ENCODE results near the gene ZC3HAV1L.

The ZC3HAV1L gene

DNA sequence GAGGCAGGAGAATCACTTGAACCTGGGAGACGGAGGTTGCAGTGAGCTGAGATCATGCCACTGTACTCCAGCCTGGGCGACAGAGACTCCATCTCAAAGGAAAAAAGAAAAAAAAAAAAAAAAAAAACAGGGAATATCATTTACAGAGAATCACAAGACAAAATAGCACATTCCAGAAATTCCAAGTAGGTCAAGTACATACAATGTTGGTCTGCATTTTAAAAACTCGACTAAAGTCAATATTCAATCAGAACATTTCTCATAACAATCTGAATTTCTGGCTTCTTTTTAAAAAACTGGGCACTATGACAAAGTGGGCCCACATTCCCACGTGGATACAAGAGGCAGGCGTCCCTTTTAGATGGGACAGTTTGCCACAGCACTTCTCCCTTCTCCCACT is 12.8 kb downstream of the ZC3HAV1L start:
- H3K4me3 ChIP-seq (ENCODE audit: low read depth, low read length), result no peak overlapping the region
- TF ChIP-seq, protein P1, sequence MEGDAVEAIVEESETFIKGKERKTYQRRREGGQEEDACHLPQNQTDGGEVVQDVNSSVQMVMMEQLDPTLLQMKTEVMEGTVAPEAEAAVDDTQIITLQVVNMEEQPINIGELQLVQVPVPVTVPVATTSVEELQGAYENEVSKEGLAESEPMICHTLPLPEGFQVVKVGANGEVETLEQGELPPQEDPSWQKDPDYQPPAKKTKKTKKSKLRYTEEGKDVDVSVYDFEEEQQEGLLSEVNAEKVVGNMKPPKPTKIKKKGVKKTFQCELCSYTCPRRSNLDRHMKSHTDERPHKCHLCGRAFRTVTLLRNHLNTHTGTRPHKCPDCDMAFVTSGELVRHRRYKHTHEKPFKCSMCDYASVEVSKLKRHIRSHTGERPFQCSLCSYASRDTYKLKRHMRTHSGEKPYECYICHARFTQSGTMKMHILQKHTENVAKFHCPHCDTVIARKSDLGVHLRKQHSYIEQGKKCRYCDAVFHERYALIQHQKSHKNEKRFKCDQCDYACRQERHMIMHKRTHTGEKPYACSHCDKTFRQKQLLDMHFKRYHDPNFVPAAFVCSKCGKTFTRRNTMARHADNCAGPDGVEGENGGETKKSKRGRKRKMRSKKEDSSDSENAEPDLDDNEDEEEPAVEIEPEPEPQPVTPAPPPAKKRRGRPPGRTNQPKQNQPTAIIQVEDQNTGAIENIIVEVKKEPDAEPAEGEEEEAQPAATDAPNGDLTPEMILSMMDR (IDR thresholded peaks at IDR 0.05; ENCODE audit: insufficient read depth, low read depth, low read length, missing control alignments), result no peak
- no peak for DNase-seq (ENCODE audit: low read depth)

DNA sequence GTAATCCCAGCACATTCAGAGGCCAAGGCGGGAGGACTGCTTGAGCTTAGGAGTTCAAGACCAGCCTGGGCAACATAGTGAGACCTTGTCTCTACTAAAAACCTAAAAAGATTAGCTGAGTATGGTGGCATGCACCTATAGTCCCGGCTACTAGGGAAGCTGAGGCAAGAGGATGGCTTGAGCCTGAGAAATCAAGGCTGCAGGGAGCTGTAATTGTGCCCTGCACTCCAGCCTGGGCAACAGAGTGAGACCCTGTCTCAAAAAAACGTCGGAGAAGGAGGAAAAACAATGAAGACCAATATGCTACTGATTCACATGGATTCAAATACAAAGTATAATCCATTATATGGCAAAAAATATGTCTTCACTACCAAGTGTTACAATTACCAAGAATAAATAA is 13.6 kb downstream of the ZC3HAV1L start:
- TF ChIP-seq, protein P1 (IDR thresholded peaks at IDR 0.05; ENCODE audit: insufficient read depth, low read depth, low read length, missing control alignments), result no peak
- H3K4me3 ChIP-seq (ENCODE audit: low read depth, low read length), result no peak overlapping the region
- DNase-seq (ENCODE audit: low read depth), result no peak

DNA sequence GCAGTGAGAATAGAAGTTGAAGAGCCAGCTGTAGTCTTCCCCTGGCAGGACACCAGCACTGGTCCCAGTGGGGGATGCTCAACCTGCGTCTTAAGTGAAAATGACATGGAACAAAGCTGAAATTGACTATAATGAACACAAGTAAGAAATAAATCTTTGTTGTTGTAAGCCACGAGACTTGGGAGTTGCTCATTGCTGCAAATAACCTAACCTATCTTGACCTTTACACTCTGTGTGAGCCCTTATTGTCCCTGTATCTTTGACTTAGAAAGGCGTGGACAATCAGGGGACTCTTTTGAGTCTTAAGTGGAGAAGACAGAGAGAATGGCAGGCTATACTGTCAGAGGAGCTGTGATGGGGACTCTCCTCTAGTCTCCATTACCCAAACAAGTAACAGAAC is 16.9 kb downstream of the ZC3HAV1L start:
- no peak overlapping the region for H3K4me3 ChIP-seq (ENCODE audit: low read depth, low read length)
- no peak for DNase-seq (ENCODE audit: low read depth)
- TF ChIP-seq, protein P1 (IDR thresholded peaks at IDR 0.05; ENCODE audit: insufficient read depth, low read depth, low read length, missing control alignments), result no peak

DNA sequence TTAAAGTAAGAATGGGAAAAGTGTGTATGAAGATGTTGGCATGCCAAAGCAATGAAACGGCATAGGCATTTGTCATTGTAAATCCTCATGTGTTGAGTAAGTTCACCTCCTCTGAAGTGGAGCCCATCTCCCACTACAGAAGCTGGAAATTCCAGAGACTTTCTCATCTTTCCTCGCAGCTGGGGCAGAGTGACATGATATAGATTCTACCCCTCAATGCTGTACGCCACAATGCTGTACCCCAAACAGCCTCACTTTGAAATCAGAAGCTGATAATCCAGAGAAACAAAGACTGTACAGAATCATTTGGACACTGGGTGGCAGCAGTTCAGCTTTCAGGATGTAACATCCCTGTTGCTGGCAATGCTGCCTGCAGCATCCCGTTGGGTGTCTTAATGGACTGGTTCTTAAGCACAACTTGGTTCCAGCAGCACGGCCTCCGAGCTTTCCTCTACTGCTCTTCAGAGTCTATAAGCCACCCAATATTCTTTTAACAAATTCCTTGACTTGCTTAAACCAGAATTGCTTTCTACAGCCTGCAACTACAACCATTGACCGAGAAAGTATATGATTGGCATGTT is 18.8 kb downstream of the ZC3HAV1L start:
- TF ChIP-seq, protein P1 (IDR thresholded peaks at IDR 0.05; ENCODE audit: insufficient read depth, low read depth, low read length, missing control alignments), result peak; percentile 67
- H3K4me3 ChIP-seq (ENCODE audit: low read depth, low read length), result no peak overlapping the region
- peak; percentile 78 for DNase-seq (ENCODE audit: low read depth)

DNA sequence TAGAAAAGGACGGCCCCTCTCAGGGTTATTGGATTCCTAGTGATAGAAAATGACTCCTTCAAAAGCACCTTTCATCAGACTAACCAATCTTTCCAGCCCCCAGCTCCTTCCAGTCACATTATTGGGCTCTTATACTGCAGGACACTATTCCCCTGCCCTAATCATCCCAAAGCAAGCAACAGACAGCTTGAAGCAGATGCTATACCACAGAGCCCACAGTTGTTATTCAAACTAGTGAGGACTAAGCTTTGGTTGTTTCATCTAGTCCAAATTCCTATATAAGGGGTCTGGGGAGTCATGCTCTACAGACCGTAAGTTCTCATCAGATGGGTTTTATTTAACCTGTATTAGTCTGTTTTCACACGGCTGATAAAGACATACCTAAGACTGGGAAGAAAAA is 24.5 kb downstream of the ZC3HAV1L start:
- TF ChIP-seq, protein P1 (IDR thresholded peaks at IDR 0.05; ENCODE audit: insufficient read depth, low read depth, low read length, missing control alignments), result no peak
- DNase-seq (ENCODE audit: low read depth), result no peak
- H3K4me3 ChIP-seq (ENCODE audit: low read depth, low read length), result no peak overlapping the region

DNA sequence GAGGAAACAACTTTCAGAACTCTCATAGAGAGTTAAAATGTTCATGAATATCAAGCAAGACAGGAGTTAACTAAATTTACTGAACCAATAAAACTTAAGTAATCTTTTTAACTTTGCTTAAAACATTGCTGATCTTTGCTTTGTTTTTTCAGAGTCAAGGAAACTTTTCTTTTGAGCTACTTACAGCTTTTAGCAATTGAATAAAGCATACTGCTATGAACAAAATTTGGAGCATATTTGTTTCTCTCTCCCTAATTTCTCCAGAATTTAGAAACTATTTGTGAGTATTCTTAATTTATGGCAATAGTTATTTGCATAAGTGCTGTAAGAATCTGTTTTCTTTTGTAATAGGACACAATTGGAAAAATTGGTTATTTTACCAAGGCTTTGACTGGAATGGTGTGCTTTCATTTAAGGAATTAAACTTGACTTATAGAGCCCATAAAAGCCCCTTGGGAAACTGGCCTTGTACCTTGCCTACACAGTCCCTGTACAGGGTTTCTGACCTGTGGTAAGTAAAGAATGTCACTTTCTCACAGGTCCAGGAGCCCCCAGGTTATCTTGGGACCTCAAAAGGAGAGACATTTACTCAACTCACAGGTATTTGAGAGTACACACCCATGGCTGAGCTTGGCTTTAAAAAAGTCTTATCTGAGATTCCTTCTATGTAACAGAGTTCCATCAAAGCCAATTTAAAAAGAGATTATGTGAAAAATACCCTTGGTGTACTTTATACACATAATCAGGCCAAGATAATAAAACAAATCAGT is 31.3 kb downstream of the ZC3HAV1L start:
- DNase-seq (ENCODE audit: low read depth), result no peak
- TF ChIP-seq, protein P1 (IDR thresholded peaks at IDR 0.05; ENCODE audit: insufficient read depth, low read depth, low read length, missing control alignments), result no peak
- H3K4me3 ChIP-seq (ENCODE audit: low read depth, low read length), result no peak overlapping the region

Measured in GM12865 (cell line).